K562 (cell line): Measurements from ENCODE around the gene RAPGEF5.

Experiments
- KDM4B ChIP-seq, 2 experiments: fragments of 450-650 bp in 1 of 2; sonication (generic) in 1 of 2; IDR thresholded peaks; 2 replicates each; pipeline ENCODE4 v1.6.1; 2016 to 2017; ENCODE audit warnings: borderline replicate concordance in 2 of 2, antibody characterized with exemption in 1 of 2, low read depth in 1 of 2, mild to moderate bottlenecking in 1 of 2
- TF ChIP-seq, protein P1 (sequence below), 3 experiments: IDR thresholded peaks in 2 of 3; conservative IDR thresholded peaks in 1 of 3; 2 replicates each; pipeline ENCODE4 v1.5.1; 2011 to 2012; ENCODE audit warnings: low read length in 3 of 3, mild to moderate bottlenecking in 3 of 3, control low read depth in 2 of 3, improper control_type of control experiment in 1 of 3, inconsistent platforms in 1 of 3, low read depth in 1 of 3, mixed read lengths in 1 of 3, moderate library complexity in 1 of 3; ENCODE audit not compliant: insufficient read depth in 2 of 3

DNA sequence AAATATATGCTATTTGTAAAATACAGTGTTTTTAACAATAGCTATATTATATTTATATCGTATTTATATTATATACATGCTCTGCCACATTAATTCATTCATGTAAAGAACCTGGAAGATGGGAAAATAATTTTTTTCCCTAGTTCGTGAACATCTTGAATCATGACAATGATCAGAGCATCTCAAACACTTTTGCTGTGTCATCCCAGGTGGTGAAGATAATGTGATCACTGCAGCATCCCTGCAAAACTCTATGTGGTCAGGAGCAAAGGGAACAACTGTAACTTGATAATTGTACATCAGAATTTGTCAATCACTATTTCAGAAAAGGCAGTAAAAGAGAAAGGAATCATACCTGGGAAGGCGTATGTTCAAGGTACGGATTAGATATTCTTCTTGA lies 39.3 kb downstream of the RAPGEF5 start:
- TF ChIP-seq KDM4B (IDR thresholded peaks at IDR 0.05; ENCODE audit: borderline replicate concordance in 2 of 2, low read depth in 1 of 2) = no peak
- TF ChIP-seq, protein P1, sequence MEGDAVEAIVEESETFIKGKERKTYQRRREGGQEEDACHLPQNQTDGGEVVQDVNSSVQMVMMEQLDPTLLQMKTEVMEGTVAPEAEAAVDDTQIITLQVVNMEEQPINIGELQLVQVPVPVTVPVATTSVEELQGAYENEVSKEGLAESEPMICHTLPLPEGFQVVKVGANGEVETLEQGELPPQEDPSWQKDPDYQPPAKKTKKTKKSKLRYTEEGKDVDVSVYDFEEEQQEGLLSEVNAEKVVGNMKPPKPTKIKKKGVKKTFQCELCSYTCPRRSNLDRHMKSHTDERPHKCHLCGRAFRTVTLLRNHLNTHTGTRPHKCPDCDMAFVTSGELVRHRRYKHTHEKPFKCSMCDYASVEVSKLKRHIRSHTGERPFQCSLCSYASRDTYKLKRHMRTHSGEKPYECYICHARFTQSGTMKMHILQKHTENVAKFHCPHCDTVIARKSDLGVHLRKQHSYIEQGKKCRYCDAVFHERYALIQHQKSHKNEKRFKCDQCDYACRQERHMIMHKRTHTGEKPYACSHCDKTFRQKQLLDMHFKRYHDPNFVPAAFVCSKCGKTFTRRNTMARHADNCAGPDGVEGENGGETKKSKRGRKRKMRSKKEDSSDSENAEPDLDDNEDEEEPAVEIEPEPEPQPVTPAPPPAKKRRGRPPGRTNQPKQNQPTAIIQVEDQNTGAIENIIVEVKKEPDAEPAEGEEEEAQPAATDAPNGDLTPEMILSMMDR (IDR thresholded peaks at IDR 0.05 in 2 of 3, conservative IDR thresholded peaks at IDR 0.05 in 1 of 3; ENCODE audit: insufficient read depth in 2 of 3, low read depth in 1 of 3, low read length in 3 of 3) = no peak
